Ascending aorta (tissue), 2 donors: ENCODE data around the gene ELK4. TPM values are rescaled to one million over a fixed set of nuclear protein-coding genes. Genes with fewer than 3 reads are reported as not detected.

Experiments used
- DNase-seq, 2 donors: peaks; one replicate each; pipeline ENCODE4 v3.0.0-alpha.2; 2019; ENCODE audit warnings: low spot score in 2 of 2
- H3K27ac ChIP-seq, 2 donors: fragments of 200-600 bp; sonication (generic); one replicate each; pipeline ENCODE4 v1.5.1; 2016 to 2017; ENCODE audit warnings: mild to moderate bottlenecking in 1 of 2
- H3K27me3 ChIP-seq: fragments of 200-600 bp; sonication (generic); one replicate; pipeline ENCODE4 v1.5.1; 2017
- H3K36me3 ChIP-seq, 2 donors: fragments of 200-600 bp; sonication (generic); one replicate each; pipeline ENCODE4 v1.5.1; 2016
- H3K4me1 ChIP-seq, 2 donors: fragments of 200-600 bp; sonication (generic); one replicate each; pipeline ENCODE4 v1.5.1; 2016 to 2017; ENCODE audit warnings: mild to moderate bottlenecking in 1 of 2
- H3K4me3 ChIP-seq, 2 donors: fragments of 200-600 bp; sonication (generic); one replicate each; pipeline ENCODE4 v1.5.1; 2016 to 2017; ENCODE audit warnings: mild to moderate bottlenecking in 1 of 2
- H3K9me3 ChIP-seq, 2 donors: fragments of 200-600 bp; sonication (generic); one replicate each; pipeline ENCODE4 v1.5.1; 2016
- CTCF ChIP-seq, 3 experiments: fragments of 200-600 bp in 2 of 3; fragments of 450-650 bp in 1 of 3; sonication (generic) in 2 of 3; IDR thresholded peaks; one replicate each; pipeline ENCODE4 v1.5.1; 2016 to 2019; ENCODE audit warnings: antibody characterized with exemption in 3 of 3, mild to moderate bottlenecking in 1 of 3, moderate library complexity in 1 of 3
- intact Hi-C: fragments of 100-400 bp; cut with DNase I; formaldehyde crosslinking; loops from one replicate; pipeline ENCODE4 v1.15.1; 2023
- total RNA-seq: library from RNA; depleted of rRNA; stranded (reverse); fragments of >200 nt; gene quantifications from one replicate; pipeline ENCODE4 v1.1.0, GENCODE V29; 2016

Gene ELK4
- total RNA-seq, 1 donor from 2014 or later: 23.7 TPM

GRCh38 chr1:205662791-205663190 lies 31.0 kb upstream of the ELK4 start:
- Histone ChIP-seq H3K4me1 (peaks cover 2 to 4% of the 10 kb centered on the region in 2 donors), H3K27me3 (no peaks in the 10 kb centered on the region), H3K36me3 (peaks cover 3 to 7% of the 10 kb centered on the region in 2 donors), H3K27ac (no peak overlapping the region), H3K9me3 (no peaks in the 10 kb centered on the region), H3K4me3 (no peak overlapping the region)
- no peak for TF ChIP-seq CTCF (IDR thresholded peaks at IDR 0.05)
- no peak for DNase-seq
- intact Hi-C loops: no loop called here

- Histone ChIP-seq H3K9me3 (no peaks in the 10 kb centered on the region), H3K4me1 (peaks cover 2 to 4% of the 10 kb centered on the region in 2 donors), H3K27me3 (no peaks in the 10 kb centered on the region), H3K4me3 (no peak overlapping the region), H3K36me3 (peaks cover 3 to 7% of the 10 kb centered on the region in 2 donors), H3K27ac (no peak overlapping the region)
- intact Hi-C loops: no loop called here
- no peak for DNase-seq
- TF ChIP-seq CTCF (IDR thresholded peaks at IDR 0.05): no peak
Measured at GRCh38 chr1:205662135-205662738, 30.4 kb upstream of the ELK4 start.

- Histone ChIP-seq H3K27ac (no peak overlapping the region), H3K4me3 (no peak overlapping the region), H3K27me3 (no peaks in the 10 kb centered on the region), H3K4me1 (peaks cover 2 to 4% of the 10 kb centered on the region in 2 donors), H3K9me3 (no peaks in the 10 kb centered on the region), H3K36me3 (peaks cover 3 to 7% of the 10 kb centered on the region in 2 donors)
- TF ChIP-seq CTCF (IDR thresholded peaks at IDR 0.05): no peak
- intact Hi-C loops: no loop called here
- no peak for DNase-seq
Measured at GRCh38 chr1:205661429-205662134, 29.8 kb upstream of the ELK4 start.

DNA sequence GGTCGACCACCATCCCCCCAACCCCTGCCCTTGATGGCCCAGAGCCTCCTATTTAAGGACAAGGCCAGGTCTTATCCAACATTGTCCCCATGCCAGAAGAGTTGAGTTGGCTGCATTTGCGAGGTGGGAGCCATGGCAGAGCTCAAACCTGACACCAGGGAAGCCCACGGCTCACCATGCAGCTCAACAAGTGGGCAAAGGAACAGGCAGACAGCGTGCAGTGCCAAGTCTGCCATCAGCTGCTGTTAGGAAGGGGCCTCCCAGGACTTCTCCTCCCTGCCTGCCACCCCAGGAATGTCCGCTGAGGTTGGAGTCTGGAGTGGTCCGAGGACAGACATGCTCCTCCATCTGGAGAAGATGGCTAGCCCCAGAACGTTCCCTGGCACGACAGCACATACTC lies 28.6 kb upstream of the ELK4 start:
- H3K27me3 ChIP-seq: no peaks in the 10 kb centered on the region

GRCh38 chr1:205658943-205659581 lies 27.3 kb upstream of the ELK4 start:
- no peaks in the 10 kb centered on the region for H3K9me3 ChIP-seq
- no peak overlapping the region for H3K27ac ChIP-seq
- H3K36me3 ChIP-seq: peaks cover 3 to 7% of the 10 kb centered on the region in 2 donors
- intact Hi-C loops: loop anchor here (1.0 to 5.0 kb wide), 2 partner anchors 52 to 318 kb away; no protein-coding TSS in a partner anchor
- peak; percentile 82 to 92 (median 91) for TF ChIP-seq CTCF (IDR thresholded peaks at IDR 0.05)
- H3K4me1 ChIP-seq: peaks cover 2 to 4% of the 10 kb centered on the region in 2 donors
- peak in 1 of 2 donors; percentile 83 for DNase-seq
- no peak overlapping the region for H3K4me3 ChIP-seq
- H3K27me3 ChIP-seq: no peaks in the 10 kb centered on the region

More for the DNA sequence above, 28.6 kb upstream of the ELK4 start:
- no peaks in the 10 kb centered on the region for H3K9me3 ChIP-seq
- TF ChIP-seq CTCF (IDR thresholded peaks at IDR 0.05): no peak
- intact Hi-C loops: no loop called here
- DNase-seq: no peak
- no peak overlapping the region for H3K4me3 ChIP-seq
- H3K27ac ChIP-seq: no peak overlapping the region
- peaks cover 3 to 7% of the 10 kb centered on the region in 2 donors for H3K36me3 ChIP-seq
- H3K4me1 ChIP-seq: peaks cover 2 to 4% of the 10 kb centered on the region in 2 donors
